Stimulated activated CD8-positive, alpha-beta memory T cell treated with anti-CD3 and anti-CD28 coated beads, Interleukin-7, amount 100 ng/mL, for 24 hours (primary cell): ENCODE data around the gene GDPD5.
A peak's percentile ranks its signal among the peaks of the same experiment; 100 is the strongest.

Experiments
- DNase-seq: peaks from one replicate; pipeline ENCODE4 v3.0.0-alpha.2; 2020; ENCODE audit warnings: low read depth

GDPD5 gene

DNA sequence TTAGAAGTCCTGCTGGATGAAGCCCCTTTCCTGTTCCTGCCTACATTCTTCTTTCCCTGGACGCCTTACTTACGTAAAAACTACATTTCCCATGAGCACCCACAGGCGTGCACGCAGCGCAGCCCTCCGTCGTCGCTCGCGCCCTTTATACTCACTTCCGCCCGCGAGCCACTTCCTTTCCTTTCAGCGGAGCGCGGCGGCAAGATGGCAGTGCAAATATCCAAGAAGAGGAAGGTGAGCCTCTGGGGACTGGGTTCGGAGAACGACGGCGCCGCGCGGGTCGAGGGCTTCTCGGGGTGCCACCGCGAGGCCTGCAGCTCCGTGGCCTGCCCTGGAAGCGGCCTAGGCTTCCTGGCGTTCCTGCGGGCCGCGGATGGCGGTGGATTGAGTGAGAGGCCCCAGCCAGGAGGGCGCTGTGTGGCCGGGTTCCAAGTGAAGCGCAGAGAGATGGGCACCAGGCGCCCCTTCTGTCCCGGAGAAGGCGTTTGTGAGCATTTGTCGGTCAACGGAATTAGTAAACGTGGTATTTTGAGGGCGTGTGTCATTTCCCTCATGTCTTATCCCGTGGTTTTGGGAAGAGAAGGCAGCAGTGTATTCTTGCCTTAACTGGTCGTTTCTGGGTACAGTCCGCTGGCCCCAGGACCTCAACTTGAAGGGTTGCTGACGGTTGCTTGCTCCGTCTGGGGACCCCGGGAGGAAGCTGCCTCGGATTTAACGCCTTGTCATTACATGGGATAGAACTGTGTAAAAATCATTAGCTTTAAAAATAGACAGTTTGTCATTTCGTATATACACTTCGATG, 126.2 kb downstream of the GDPD5 start, which contains the start of gene RPS3:
Gene RPS3 (plus strand): TSS at position 175 of the 802 bp plus-strand sequence. CDS start 30 bp downstream, at position 205.
- peak; percentile 79 for DNase-seq

DNA sequence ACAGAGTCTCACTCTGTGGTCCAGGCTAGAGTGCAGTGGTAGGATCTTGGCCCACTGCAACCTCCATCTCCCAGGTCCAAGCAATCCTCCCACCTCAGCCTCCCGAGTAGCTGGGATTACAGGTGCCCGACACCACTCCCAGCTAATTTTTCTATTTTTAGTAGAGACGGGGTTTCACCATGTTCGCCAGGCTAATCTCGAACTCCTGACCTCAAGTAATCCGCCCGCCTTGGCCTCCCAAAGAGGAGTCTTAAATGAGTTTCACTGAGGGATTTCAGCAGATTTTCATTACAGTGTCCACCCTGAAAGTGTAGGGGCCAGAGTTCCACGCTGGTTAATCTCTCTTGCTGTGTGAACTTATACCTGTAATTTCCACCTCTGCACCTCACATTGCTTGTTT, 126.8 kb downstream of the GDPD5 start:
- no peak for DNase-seq

DNA sequence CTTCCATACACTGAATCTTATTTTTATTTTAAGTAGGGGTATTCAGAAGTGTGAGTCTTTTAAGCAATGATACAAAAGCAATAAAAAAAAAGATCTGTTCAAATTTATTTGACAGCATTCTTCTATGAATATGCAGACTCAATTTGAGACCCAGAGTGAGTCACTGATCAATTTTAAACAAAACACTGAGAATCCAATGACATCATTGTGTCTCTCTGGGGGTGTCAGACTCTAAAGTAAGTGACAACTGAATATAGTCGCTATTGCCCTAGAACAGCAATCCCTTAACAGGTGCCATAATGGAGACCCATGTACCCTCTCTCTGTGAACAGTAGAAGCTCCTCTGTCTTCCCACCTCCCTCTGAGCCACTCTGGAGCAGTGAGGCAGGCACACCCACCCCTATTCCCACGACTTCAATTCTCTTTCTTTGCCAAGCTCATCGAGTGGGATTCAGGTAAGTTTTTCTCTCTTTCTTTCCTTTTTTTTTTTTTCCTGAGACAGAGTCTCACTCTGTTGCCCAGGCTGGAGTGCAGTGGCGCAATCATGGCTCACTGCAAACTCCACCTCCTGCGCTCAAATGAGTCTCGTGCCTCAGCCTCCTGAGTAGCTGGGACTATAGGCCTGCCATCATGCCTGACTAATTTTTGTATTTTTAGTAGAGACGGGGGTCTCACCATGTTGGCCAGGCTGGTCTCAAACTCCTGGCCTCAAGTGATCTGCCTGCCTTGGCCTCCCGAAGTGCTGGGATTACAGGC, 131.5 kb downstream of the GDPD5 start:
- DNase-seq, result no peak

DNA sequence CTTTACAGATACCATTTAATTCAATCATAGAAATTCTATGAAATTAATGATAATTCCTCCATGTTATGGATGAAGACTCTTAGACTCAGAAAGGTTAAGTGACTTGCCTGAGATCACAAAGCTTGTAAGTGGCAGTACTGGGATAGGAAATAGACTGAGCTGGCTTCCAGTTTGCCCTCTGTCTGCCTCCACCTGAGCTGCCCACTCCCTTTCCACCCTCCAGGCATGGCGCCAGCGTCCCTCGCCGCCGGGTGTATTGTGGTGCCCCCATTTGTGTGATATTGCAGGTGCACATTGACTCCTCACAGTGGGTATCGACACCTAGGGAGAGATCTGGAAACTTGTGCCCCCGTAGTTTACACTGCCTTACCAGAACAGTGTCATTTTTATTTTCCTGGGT, 135.8 kb downstream of the GDPD5 start:
- no peak for DNase-seq

DNA sequence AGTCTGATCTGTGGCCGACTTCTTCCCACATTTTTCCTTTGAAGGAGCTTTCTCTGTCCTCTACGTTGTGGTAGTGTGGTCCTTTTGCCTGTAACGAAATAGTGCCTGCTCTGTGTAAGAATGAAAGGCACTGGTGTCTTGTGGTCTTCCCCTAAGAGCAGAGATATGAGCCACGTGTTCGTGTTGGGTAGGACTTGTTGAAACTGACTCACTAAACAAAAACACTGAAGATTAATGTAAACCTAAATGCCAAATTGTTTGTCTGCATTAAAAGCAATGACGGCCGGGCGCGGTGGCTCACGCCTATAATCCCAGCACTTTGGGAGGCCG, 136.5 kb downstream of the GDPD5 start:
- DNase-seq, result no peak

DNA sequence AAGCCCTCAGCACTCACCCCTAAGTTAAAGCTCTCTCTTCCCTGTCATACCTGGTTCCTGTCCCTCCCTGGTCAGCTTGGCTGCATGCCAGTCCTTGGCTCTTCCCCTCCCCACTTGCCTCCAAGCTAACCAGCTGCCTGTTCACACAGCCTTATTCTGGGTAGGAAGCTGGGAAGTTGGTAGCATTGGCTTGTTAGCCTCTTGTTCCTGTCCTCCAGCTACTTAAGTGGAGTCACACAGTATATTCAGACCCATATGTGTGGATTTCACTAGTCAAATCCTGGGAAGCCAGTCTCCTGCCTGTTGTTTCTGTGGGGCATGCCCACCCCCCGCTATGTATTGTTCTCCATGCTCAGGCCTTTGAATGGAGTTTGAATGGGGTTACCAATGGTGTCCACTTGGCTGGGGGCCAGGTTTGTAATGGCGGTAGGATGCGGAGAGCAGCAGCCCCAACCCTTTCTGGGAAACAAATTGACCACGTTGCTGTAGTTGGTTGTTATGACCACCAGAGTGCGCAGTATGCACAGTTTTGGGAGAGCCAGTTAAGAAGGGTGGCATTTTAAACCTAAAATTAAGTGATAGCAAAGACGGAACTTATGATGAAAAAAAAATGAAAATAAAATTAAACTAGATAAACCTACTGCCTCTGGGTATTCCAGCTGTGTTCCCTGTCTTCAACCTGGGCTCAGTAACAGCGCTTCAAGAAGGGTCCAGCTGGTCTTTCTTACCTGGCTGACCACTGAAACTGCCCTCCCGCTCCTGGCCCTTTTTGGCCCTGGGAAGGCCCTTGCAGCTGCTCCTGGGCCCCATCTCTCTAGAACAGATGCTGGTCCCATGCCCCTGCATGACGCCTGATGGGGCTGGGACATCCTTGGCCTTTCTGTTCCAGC, 137.1 kb downstream of the GDPD5 start:
- peak; percentile 41 for DNase-seq

DNA sequence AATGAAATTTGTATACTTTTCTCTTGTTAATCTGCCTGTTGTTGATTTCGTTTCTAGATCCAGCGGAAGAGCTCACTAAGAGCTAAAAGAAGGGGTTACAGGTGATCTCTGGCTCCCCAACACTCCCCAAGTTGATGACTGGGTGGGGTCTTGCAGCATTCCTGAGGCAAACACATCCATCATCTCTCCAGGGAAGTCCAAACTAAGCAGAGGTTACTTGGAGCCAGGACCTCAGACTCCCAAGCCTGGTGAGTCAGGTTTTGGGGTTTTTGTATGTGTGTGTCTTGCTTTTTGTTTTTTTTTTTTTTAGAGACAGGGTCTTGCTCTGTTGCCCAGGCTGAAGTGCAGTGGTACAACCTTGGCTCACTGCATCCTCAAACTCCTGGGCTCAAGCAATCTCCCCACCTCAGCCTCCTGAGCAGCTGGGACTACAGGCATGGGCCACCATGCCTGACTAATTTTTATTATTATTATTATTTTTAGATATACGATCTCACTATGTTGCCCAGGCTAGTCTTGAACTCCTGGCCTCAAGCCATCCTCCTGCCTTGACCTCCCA, 137.9 kb downstream of the GDPD5 start:
- DNase-seq, result no peak

GRCh38 chr11:75386942-75387630, 138.7 kb downstream of the GDPD5 start:
- no peak for DNase-seq
